GM10266 (cell line): ENCODE measurements around the gene OPALIN.
A peak's percentile ranks its signal among the peaks of the same experiment; 100 is the strongest.

Experiments
- DNase-seq: peaks from one replicate; pipeline ENCODE4 v3.0.0; 2012; ENCODE audit errors: extremely low spot score
- TF ChIP-seq, protein P1 (sequence below): IDR thresholded peaks from 2 replicates; pipeline ENCODE4 v1.5.1; 2012; ENCODE audit warnings: mild to moderate bottlenecking, low read depth; ENCODE audit not compliant: control insufficient read depth, insufficient read depth; ENCODE audit errors: missing control alignments

Gene OPALIN

DNA sequence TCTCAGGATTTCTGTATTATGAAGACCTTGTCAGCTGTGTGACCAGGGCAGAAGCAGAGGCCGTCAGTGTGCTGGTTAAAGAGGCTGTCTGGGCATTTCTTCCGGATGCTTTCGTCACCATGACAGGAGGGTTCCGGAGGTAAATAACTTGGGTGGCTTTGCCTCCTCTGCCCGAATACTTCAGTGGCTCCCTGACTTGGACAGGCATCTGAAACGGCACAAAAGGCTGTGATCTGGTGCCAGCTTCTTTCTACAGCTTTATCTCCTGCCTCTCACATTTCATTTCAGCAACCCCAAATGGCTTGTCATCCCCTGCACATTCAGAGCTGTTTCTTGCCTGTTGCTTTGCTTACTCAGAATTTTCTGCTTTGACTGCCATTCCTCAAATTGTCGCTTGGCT lies 31.3 kb downstream of the OPALIN start:
- TF ChIP-seq, protein P1, sequence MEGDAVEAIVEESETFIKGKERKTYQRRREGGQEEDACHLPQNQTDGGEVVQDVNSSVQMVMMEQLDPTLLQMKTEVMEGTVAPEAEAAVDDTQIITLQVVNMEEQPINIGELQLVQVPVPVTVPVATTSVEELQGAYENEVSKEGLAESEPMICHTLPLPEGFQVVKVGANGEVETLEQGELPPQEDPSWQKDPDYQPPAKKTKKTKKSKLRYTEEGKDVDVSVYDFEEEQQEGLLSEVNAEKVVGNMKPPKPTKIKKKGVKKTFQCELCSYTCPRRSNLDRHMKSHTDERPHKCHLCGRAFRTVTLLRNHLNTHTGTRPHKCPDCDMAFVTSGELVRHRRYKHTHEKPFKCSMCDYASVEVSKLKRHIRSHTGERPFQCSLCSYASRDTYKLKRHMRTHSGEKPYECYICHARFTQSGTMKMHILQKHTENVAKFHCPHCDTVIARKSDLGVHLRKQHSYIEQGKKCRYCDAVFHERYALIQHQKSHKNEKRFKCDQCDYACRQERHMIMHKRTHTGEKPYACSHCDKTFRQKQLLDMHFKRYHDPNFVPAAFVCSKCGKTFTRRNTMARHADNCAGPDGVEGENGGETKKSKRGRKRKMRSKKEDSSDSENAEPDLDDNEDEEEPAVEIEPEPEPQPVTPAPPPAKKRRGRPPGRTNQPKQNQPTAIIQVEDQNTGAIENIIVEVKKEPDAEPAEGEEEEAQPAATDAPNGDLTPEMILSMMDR, result no peak

DNA sequence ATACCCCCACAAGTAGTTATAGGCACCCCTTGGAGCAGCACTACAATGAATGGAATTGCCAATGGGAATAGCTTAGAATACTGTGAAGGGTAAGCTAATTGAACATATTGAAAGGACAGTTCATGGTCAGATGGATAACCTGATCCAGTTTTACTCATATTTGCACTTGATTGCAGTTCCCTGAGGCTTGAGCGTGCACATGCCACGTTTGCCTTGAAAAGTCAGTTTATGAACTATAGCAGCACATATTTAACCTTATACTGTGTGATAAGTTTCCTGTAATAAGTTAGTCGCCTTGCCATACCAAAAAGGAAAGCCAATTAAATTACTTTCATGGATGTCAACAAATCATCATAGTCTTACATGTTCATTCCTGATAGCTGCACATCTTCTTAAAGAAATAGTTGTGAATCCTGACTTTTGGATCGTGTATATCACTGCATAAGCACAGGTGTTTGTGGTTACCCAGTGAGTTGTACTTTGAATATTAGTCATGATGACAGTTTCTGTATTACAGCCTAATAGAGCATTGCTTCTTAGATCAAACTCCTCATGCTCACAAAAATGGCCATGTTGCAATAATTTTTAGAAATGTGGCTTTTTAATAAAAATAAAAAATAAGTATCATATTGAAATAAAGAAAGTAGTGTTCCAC lies 33.0 kb downstream of the OPALIN start:
- peak; percentile 47 for DNase-seq
- TF ChIP-seq, protein P1, result no peak

More for the DNA sequence above, 31.3 kb downstream of the OPALIN start:
- no peak for DNase-seq

DNA sequence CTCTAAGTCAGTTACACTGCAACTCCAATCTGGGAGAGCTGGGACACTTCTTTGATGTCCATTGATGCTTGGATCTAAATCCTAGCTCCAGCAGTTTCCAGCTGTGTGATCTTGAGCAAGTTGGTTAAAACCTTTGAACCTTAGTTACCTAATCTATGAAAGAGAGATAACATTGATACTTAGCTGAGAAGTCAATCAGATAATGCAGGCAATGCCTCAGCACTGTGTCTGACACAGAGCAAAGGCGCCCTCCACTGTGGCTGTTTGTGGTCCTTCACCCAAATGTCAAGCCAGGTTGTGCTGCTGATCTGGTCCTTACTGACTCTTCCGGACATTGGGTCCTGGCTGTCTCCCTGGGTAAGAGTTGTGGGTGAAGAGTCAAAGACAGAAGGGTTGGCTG lies 34.4 kb downstream of the OPALIN start:
- TF ChIP-seq, protein P1, result no peak
- no peak for DNase-seq

DNA sequence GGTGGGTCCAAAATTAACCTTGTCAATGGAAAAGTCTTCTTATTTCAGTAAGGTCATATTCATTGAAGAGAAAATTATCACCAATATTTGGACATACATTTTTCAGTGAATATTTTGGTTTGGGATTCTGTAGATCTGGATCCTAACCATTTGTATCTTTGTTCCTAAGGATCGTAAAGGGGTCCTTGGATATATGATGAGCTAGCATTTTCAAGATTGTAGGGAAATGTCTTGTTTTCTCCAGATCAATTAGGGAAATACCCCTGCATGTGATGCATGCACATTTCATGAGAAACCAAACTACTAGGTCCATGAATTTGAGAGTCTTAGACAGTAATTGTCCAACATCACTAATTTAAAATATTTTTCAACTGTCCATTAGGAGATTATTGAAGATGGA lies 36.5 kb downstream of the OPALIN start:
- TF ChIP-seq, protein P1, result no peak
- no peak for DNase-seq

DNA sequence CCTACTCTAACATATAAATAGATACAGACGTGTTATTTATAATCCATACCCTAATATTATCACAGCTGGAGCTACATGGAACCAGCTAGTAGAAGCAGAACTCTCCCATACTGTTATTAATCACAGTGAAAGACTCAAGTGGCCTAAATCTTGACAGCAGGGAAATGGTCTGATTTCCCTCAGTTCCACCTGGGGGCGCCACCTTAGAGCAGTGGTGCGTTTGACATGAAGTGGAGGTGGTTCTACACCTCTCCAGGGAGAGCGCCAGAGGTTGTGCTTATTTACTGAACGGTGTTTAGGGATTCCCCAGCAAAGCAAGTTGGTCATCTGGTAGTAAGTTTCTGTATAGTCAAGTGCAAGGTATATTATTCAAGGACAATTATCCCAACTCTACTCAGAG lies 37.0 kb downstream of the OPALIN start:
- no peak for DNase-seq
- TF ChIP-seq, protein P1, result peak; percentile 5

DNA sequence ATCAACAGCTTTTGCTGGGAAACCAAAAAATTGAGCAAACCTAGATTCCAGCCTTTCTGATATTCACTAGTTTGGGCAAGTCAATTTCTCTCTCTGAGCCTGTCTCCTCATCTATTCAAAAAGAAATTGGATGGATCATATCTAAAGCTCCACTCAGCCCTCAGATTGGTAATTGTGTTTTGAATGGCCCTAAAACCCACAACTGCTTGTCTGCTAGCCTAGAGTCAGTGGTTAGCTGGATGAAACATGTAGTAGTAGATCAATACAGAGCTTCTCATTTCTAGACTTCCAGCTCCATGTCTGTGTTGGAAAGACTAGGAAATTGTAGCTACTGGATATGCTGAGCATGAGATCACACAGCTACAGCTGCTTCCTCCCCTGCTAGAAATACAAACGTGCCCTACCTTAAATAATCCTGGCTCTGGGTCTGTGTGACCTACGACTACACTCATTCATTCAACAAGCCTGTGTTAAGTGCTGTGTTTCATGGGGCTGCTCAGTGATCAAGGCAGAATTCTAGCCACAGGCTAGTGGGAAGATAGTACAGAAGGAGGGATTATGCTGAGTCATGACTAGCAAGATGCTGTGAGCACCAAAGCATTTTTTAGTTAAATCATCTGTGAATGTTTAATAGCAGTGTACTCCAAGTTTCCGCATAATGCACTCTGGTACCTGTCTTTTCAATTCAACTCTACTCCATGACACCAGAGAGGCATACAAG lies 38.9 kb downstream of the OPALIN start:
- TF ChIP-seq, protein P1, result no peak
- DNase-seq, result no peak

DNA sequence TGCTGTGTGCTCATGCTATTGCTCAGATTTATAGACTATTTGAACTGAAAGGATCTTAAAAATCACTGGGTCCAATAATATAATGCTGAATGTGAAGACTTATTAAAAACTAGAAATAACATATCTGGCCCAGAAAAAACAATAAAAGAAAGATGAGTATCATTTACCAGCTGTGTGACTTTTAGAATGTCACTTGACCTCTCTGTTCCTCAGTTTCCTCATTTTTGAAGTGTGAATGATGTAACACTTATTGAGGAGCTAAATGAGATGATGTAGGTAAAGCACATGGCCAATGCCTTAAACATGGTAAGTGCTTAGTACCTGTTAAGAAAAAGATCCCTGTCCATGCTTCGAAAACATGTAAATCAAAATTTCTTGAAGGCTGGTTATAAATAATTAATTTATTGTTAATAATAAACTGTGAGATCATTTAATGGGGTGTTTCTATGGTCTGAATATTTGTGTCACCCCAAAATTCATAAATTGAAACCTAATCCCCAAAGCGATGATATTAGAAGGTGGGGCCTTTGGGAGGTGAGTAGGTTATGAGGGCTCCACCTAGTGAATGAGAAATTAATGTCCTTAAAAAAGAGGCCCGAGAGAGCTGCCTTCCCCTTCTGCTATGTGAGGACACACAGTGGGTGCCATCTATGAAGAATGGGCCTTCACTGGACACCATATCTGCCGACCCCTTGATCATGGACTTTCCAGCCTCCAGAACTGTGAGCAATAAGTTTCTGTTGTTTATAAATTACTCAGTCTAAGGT lies 41.6 kb downstream of the OPALIN start:
- DNase-seq, result no peak
- TF ChIP-seq, protein P1, result no peak
